Measurements from ENCODE around the gene HTT. TPM values are rescaled to one million over a fixed set of nuclear protein-coding genes. Genes with fewer than 3 reads are reported as not detected.

Gene HTT
- total and polyA plus RNA-seq, 2 of the 13 experiments (the other 11 are each of a cell fraction or from before 2014, with no cell fraction given): 17.5 to 19.5 TPM

- TF ChIP-seq SKIL (CRISPR knock-in tag; IDR thresholded peaks at IDR 0.05; ENCODE audit: borderline replicate concordance) (no peak), ZNF891 (CRISPR knock-in tag; IDR thresholded peaks at IDR 0.05) (0 out of 2 replicates have a peak, but pooled peaks have one; percentile 21), ZBTB7B (CRISPR knock-in tag; IDR thresholded peaks at IDR 0.05) (no peak), SOX5 (CRISPR knock-in tag; IDR thresholded peaks at IDR 0.05; ENCODE audit: borderline replicate concordance) (no peak), ZNF781 (CRISPR knock-in tag; IDR thresholded peaks at IDR 0.05; ENCODE audit: borderline replicate concordance, not compliant biosample characterization) (no peak), ZNF296 (CRISPR knock-in tag; conservative IDR thresholded peaks at IDR 0.05) (no peak), ZNF354B (CRISPR knock-in tag; IDR thresholded peaks at IDR 0.05) (no peak), IKZF1 (IDR thresholded peaks at IDR 0.05) (no peak), ZMYM4 (CRISPR knock-in tag; IDR thresholded peaks at IDR 0.05) (0 out of 2 replicates have a peak, but pooled peaks have one; percentile 26), ZNF644 (CRISPR knock-in tag; IDR thresholded peaks at IDR 0.05; ENCODE audit: low read depth) (no peak), ZNF550 (CRISPR knock-in tag; IDR thresholded peaks at IDR 0.05; ENCODE audit: borderline replicate concordance) (no peak), ZNF225 (CRISPR knock-in tag; IDR thresholded peaks at IDR 0.05) (no peak), ISX (CRISPR knock-in tag; conservative IDR thresholded peaks at IDR 0.05) (no peak), ZFP41 (CRISPR knock-in tag; IDR thresholded peaks at IDR 0.05; ENCODE audit: borderline replicate concordance) (no peak), HOXA9 (CRISPR knock-in tag; IDR thresholded peaks at IDR 0.05; ENCODE audit: borderline replicate concordance) (no peak), ZNF816 (CRISPR knock-in tag; IDR thresholded peaks at IDR 0.05; ENCODE audit: borderline replicate concordance) (no peak), MLLT10 (CRISPR knock-in tag; IDR thresholded peaks at IDR 0.05) (no peak), NRL (CRISPR knock-in tag; IDR thresholded peaks at IDR 0.05; ENCODE audit: borderline replicate concordance) (no peak), FLYWCH1 (CRISPR knock-in tag; IDR thresholded peaks at IDR 0.05) (no peak), ZNF17 (CRISPR knock-in tag; IDR thresholded peaks at IDR 0.05) (no peak), RARA (CRISPR knock-in tag; IDR thresholded peaks at IDR 0.05) (no peak)
- TF ChIP-seq, protein P1, sequence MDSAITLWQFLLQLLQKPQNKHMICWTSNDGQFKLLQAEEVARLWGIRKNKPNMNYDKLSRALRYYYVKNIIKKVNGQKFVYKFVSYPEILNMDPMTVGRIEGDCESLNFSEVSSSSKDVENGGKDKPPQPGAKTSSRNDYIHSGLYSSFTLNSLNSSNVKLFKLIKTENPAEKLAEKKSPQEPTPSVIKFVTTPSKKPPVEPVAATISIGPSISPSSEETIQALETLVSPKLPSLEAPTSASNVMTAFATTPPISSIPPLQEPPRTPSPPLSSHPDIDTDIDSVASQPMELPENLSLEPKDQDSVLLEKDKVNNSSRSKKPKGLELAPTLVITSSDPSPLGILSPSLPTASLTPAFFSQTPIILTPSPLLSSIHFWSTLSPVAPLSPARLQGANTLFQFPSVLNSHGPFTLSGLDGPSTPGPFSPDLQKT (CRISPR knock-in tag; IDR thresholded peaks at IDR 0.05; ENCODE audit: borderline replicate concordance): no peak
- TF ChIP-seq, protein P2, sequence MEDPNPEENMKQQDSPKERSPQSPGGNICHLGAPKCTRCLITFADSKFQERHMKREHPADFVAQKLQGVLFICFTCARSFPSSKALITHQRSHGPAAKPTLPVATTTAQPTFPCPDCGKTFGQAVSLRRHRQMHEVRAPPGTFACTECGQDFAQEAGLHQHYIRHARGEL (CRISPR knock-in tag; IDR thresholded peaks at IDR 0.05): no peak
- TF ChIP-seq, protein P3, sequence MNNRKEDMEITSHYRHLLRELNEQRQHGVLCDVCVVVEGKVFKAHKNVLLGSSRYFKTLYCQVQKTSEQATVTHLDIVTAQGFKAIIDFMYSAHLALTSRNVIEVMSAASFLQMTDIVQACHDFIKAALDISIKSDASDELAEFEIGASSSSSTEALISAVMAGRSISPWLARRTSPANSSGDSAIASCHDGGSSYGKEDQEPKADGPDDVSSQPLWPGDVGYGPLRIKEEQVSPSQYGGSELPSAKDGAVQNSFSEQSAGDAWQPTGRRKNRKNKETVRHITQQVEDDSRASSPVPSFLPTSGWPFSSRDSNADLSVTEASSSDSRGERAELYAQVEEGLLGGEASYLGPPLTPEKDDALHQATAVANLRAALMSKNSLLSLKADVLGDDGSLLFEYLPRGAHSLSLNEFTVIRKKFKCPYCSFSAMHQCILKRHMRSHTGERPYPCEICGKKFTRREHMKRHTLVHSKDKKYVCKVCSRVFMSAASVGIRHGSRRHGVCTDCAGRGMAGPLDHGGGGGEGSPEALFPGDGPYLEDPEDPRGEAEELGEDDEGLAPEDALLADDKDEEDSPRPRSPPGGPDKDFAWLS (CRISPR knock-in tag; IDR thresholded peaks at IDR 0.05; ENCODE audit: borderline replicate concordance): no peak
- TF ChIP-seq, protein P4, sequence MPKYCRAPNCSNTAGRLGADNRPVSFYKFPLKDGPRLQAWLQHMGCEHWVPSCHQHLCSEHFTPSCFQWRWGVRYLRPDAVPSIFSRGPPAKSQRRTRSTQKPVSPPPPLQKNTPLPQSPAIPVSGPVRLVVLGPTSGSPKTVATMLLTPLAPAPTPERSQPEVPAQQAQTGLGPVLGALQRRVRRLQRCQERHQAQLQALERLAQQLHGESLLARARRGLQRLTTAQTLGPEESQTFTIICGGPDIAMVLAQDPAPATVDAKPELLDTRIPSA (CRISPR knock-in tag; IDR thresholded peaks at IDR 0.05; ENCODE audit: borderline replicate concordance): no peak
Observed at GRCh38 chr4:3286335-3287175, 212.1 kb downstream of the HTT start (continued).

All from HepG2 (cell line).